GM18858 (cell line): ENCODE results near the gene YIPF4.
"Not testable (repeated sequence)": the region's sequence is repeated elsewhere in the genome, so short reads cannot be mapped to it uniquely, and the experiment has no call there.

Experiments
- ATAC-seq: cut with Tn5 transposase; IDR thresholded peaks from one replicate; pipeline ENCODE4 v1.9.1; 2021; ENCODE audit not compliant: unreplicated experiment

The YIPF4 gene

GRCh38 chr2:32284321-32284720 lies 6.6 kb downstream of the YIPF4 start:
- ATAC-seq: no peak

DNA sequence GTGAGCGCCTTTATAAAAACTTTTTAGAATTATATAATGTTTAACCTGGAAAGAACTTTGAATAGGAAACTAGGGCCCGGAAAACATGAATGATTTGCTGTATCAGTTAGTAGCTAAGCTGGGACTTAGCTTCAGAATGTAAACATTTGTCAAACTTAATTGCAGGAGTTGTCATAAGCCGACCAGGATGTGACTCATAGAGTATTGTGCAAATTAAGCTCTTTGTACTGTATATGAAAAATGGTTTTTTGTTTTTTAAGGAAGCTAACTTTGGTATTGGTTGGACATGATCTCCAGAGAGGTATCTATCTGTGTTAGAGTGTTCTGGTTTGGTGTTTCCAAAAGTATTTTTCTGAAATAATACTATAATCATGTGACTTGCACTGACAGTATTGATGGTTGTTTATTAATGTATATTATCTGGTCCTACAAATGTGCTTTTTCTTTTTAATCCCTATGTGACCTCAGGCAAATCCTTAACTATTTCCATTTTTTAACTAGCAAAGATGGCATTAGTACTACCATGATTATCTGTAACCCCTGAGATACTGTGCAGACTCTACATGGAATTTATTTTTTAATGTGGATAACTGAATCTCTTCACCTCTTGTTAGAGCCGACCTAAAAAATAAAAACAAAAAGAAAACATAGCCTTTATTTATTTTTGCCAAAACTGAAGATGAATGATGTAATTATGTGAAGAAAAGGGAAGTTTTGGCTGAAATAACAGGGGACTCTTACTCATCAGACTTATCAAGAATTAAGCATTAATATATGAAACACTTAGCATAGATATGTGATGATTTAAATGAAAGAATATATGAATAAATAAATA lies 11.7 kb downstream of the YIPF4 start:
- no peak for ATAC-seq

DNA sequence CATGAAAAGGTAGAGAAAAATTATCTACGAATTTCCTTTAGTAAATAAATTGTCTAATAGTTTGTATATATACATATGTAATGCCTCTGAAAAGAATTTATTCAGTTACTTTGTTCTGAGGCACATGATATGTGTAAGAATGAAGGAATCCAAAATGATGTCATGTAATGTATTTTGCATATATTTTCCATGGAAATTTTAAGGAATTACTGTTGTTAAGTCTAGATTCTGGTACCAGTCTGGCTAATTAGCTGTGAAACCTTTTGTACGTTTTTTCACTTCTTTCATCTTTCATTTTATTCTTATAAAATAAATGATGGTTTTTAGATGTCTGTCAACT lies 12.3 kb downstream of the YIPF4 start:
- ATAC-seq: no peak

- no peak for ATAC-seq
Measured at GRCh38 chr2:32291746-32292145, 14.0 kb downstream of the YIPF4 start.

DNA sequence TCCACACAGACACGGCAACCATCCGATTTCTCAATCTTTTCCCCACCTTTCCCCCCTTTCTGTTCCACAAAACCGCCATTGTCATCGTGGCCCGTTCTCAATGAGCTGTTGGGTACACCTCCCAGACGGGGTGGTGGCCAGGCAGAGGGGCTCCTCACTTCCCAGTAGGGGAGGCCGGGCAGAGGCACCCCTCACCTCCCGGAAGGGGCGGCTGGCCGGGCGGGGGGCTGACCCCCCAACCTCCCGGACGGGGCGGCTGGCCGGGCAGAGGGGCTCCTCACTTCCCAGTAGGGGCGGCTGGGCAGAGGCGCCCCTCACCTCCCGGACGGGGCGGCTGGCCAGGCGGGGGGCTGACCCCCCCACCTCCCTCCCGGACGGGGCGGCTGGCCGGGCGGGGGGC lies 15.8 kb downstream of the YIPF4 start:
- ATAC-seq: not testable (repeated sequence)

DNA sequence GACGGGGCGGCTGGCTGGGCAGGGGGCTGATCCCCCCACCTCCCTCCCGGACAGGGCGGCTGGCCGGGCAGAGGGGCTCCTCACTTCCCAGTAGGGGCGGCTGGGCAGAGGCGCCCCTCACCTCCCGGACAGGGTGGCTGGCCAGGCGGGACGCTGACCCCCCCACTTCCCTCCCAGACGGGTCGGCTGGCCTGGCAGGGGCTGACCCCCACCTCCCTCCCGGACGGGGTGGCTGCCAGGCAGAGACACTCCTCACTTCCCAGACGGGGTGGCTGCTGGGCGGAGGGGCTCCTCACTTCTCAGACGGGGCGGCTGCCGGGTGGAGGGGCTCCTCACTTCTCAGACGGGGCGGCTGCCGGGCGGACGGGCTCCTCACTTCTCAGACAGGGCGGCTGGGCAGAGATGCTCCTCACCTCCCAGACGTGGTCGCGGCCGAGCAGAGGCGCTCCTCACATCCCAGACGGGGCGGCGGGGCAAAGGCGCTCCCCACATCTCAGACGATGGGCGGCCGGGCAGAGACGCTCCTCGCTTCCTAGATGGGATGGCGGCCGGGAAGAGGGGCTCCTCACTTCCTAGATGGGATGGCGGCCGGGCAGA lies 16.4 kb downstream of the YIPF4 start:
- not testable (repeated sequence) for ATAC-seq

GRCh38 chr2:32310577-32310976 lies 32.9 kb downstream of the YIPF4 start:
- ATAC-seq: no peak

DNA sequence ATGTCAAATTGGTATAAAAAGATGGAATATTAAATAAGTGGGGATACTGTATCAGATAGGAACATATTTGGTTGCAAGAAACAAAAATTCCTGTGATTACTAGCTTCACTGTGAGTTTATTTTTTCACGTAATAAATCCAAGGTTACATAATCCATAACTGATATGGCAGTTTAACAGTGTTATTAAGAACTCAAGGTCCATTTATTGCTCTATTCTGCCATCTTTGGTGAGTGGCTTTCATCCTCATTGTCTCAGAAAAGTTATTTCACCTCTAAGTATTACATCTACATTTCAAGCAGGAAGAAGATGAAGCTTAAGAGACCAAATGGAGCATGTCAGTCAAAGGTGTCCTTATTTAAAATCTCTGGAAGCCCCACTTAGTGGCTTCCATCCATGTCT lies 37.2 kb downstream of the YIPF4 start:
- no peak for ATAC-seq

- not testable (repeated sequence) for ATAC-seq
Measured at GRCh38 chr2:32328679-32329078, 51.0 kb downstream of the YIPF4 start.

- ATAC-seq: not testable (repeated sequence)
Measured at GRCh38 chr2:32329180-32329980, 51.7 kb downstream of the YIPF4 start.

DNA sequence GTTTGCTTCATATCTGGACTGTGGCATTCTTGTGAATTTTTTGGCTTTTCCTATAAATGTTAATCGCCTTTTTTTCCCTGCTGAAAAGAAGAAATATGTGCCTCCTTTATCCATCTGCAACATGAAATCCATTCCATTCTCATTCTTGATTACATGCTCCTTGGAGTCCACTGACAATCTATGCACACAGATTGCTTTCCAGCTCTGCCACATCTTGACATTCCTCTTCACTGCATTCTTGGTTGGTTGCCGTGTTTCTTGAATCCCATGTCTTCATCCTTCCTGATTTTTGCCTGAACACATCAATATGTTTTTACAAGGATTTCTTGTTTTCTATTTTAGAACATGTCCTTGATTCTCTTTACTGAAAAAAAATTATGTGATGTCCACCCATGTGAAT lies 52.4 kb downstream of the YIPF4 start:
- no peak for ATAC-seq

DNA sequence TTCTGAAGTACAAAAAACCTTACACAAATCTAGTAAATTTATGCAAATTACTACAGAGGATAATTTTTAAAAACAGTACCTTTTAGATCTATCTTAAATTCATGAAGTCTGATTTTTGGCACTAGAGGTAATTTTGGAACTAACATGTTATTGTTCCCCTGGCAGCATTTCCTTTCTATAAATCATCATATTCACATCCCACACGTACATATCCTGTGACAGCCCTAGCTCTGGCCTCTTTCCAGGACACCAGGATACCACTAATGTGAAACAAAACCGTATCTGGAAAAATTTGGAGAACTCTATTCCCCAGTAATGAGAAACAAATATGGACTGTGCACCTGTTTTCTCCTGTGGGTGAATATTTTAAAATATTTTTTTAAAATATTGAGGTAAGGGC lies 65.1 kb downstream of the YIPF4 start:
- ATAC-seq: no peak

- ATAC-seq: not testable (repeated sequence)
Measured at GRCh38 chr2:32350797-32351196, 73.1 kb downstream of the YIPF4 start.

GRCh38 chr2:32355976-32356680 lies 78.4 kb downstream of the YIPF4 start:
- no peak for ATAC-seq

GRCh38 chr2:32356681-32357317 lies 79.1 kb downstream of the YIPF4 start, which contains the start of gene BIRC6:
Gene BIRC6 (plus strand): TSS chr2:32357023. CDS start chr2:32357162, 139 bp downstream.
- ATAC-seq: peak; percentile 68

DNA sequence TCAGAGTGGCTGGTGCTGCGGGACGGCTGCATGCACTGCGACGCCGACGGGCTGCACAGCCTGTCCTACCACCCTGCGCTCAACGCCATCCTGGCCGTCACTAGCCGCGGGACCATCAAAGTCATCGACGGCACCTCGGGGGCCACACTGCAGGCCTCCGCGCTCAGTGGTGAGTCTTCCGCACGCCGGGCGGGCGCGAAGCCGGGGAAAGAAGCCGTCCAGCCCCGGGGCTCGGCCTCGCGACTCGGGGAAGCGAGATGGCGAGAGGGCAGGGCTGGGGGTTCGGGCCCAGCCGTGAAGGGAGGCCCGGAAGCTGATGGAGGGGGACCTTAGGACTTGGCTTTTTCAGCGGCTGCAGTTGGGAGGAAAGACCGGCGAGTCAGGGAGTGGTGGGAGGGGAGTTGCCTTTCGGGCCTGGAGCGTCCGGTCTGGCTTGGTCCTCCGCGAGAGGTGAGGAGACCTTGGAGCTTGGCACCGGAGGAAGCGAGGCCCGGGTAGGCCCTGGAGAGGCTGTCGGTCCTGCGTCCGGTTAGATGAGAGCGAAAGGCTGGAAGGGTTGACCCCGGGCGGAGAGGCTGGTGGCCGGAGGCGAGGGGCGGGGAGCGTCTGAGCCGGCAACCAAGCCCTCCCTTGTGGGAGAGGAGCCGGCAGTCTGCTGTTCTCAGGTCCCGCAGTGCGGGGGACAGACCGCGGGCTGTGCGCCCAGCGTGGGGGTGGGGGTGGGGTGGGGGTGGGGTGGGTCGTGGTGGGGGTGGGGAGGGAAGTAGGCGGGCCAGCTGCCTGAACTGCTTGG lies 79.8 kb downstream of the YIPF4 start:
- ATAC-seq: peak; percentile 0

DNA sequence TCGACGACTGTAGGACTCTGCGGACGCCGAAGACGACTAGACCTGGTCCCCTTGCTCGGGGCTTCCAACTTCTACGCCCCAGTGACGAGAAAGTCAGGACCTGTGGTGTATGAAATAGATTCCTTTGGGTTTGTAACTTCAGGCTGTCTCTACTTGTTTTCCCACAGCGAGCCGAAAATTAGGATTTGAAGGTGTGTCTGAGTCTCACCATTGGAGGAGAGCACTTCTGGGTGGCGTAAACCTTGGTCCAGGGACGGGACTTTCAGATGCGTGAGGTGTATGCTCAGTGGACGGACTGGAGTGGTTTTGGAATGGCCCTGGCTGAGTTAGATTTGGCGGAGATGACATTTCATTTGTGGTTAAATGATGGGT lies 80.4 kb downstream of the YIPF4 start:
- no peak for ATAC-seq

GRCh38 chr2:32360416-32360815 lies 82.7 kb downstream of the YIPF4 start:
- ATAC-seq: no peak

DNA sequence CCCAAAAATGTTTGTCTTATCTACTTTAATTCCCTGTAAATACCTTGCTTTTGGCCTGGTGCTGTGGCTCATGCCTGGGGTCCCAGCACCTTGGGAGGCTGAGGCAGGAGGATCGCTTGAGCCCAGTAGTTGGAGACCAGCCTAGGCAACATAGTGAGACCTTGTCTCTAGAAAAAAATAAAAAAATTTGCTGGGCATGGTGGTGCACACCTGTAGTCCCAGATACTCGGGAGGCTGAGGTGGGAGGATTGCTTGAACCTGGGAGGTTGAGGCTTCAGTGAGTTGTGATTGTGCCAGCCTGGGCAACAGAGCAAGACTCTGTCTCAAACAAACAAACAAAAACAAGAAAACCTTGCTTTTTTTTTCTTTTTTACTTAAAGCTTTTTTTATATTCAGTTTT lies 85.3 kb downstream of the YIPF4 start:
- not testable (repeated sequence) for ATAC-seq

- ATAC-seq: peak; percentile 32
Measured at GRCh38 chr2:32363597-32363996, 85.9 kb downstream of the YIPF4 start.
